ENCODE results near the gene CFAP58. TPM values are rescaled to one million over a fixed set of nuclear protein-coding genes. Genes with fewer than 3 reads are reported as not detected.

The CFAP58 gene
- total and polyA plus RNA-seq, 2 of the 13 experiments (the other 11 are each of a cell fraction or from before 2014, with no cell fraction given), result 0.03 TPM; not detected in 1

- H3K27me3 ChIP-seq (ENCODE audit: control insufficient read depth in 1 of 2, insufficient read depth in 2 of 2, low read length in 2 of 2), result peaks cover 0 to 21% of the 10 kb centered on the region in 2 experiments; a peak in 4 of 5 replicates
- 0% methylated on average over 1 of the region's 1 CpG for WGBS (ENCODE audit: low lambda C conversion rate)
These were observed 9.4 kb upstream of the CFAP58 start for GRCh38 chr10:104344219-104344618.

GRCh38 chr10:104345515-104345914 is 8.1 kb upstream of the CFAP58 start:
- H3K4me2 ChIP-seq (ENCODE audit: low read depth, low read length), result no peak overlapping the region
- H4K20me1 ChIP-seq (ENCODE audit: insufficient read depth, low read length), result no peaks in the 10 kb centered on the region
- no peak for TF ChIP-seq ZMYM3 (CRISPR knock-in tag; IDR thresholded peaks at IDR 0.05)
- TF ChIP-seq ZNF891 (CRISPR knock-in tag; IDR thresholded peaks at IDR 0.05), result no peak
- TF ChIP-seq IRX3 (CRISPR knock-in tag; IDR thresholded peaks at IDR 0.05; ENCODE audit: borderline replicate concordance, low read depth), result no peak
- TF ChIP-seq SOX6 (IDR thresholded peaks at IDR 0.05), result no peak
- TF ChIP-seq SOX6 (CRISPR knock-in tag; IDR thresholded peaks at IDR 0.05), result no peak
- TF ChIP-seq CEBPZ (IDR thresholded peaks at IDR 0.05; ENCODE audit: low read length), result no peak
- TF ChIP-seq ZNF562 (CRISPR knock-in tag; IDR thresholded peaks at IDR 0.05; ENCODE audit: borderline replicate concordance), result no peak
- no peak for TF ChIP-seq ZNF460 (CRISPR knock-in tag; IDR thresholded peaks at IDR 0.05; ENCODE audit: borderline replicate concordance)
- TF ChIP-seq ATF7-NPFF (CRISPR knock-in tag; IDR thresholded peaks at IDR 0.05; ENCODE audit: low read depth), result no peak
- DNase-seq (ENCODE audit: low spot score) (no peak), ATAC-seq (no peak), FAIRE-seq (no peak)
- no peak overlapping the region for H2AFZ ChIP-seq (ENCODE audit: low read length)
- H3K27me3 ChIP-seq (ENCODE audit: control insufficient read depth in 1 of 2, insufficient read depth in 2 of 2, low read length in 2 of 2), result peaks cover 0 to 8% of the 10 kb centered on the region in 2 experiments; a peak in 3 of 5 replicates
- H3K27ac ChIP-seq (ENCODE audit: extremely low read length, insufficient read depth, low read length), result no peak overlapping the region
- H3K9me3 ChIP-seq (ENCODE audit: low read length), result no peaks in the 10 kb centered on the region
- H3K9ac ChIP-seq (ENCODE audit: insufficient read depth, low read depth, low read length), result no peak overlapping the region
- no TSS peak for BruUV-seq (replicated peaks)
- no peaks in the 10 kb centered on the region for H3K36me3 ChIP-seq (replicated peaks in 1 of 2; ENCODE audit: control insufficient read depth in 1 of 2, insufficient read depth in 2 of 2, low read length in 2 of 2)
- intact Hi-C loops (cut with micrococcal nuclease; ENCODE audit: unreplicated experiment), result loop anchor here (5.0 kb wide), 1 partner anchor 223 kb away; the partner anchor contains the start of gene SFR1
- CTCF ChIA-PET (ENCODE audit: low intra/inter-chr PET ratio, low total read pairs), result no interaction called here
- POLR2A ChIA-PET, result no interaction called here
- in situ Hi-C loops (cut with HindIII; ENCODE audit: extremely low pct_ligation_motif_present, low pct_unique_long_range_greater_than_20kb), result loop anchor here (5.0 kb wide), 1 partner anchor 43 kb away; no protein-coding TSS in a partner anchor
- no peak overlapping the region for H3K4me3 ChIP-seq (replicated peaks in 1 of 3; ENCODE audit: insufficient read depth in 1 of 3, low read depth in 2 of 3, low read length in 3 of 3)
- peaks cover 42% of the 10 kb centered on the region for H3K4me1 ChIP-seq (ENCODE audit: insufficient read depth, low read length)
- H3K79me2 ChIP-seq (ENCODE audit: insufficient read depth, low read length), result no peaks in the 10 kb centered on the region

More at GRCh38 chr10:104344219-104344618, 9.4 kb upstream of the CFAP58 start:
- FAIRE-seq, result no peak
- CTCF ChIA-PET (ENCODE audit: low intra/inter-chr PET ratio, low total read pairs), result no interaction called here
- Histone ChIP-seq H3K4me2 (ENCODE audit: low read depth, low read length) (no peak overlapping the region), H4K20me1 (ENCODE audit: insufficient read depth, low read length) (no peaks in the 10 kb centered on the region), H3K9ac (ENCODE audit: insufficient read depth, low read depth, low read length) (no peak overlapping the region), H3K4me1 (ENCODE audit: insufficient read depth, low read length) (peaks cover 46% of the 10 kb centered on the region), H3K4me3 (replicated peaks in 1 of 3; ENCODE audit: insufficient read depth in 1 of 3, low read depth in 2 of 3, low read length in 3 of 3) (no peak overlapping the region), H3K36me3 (replicated peaks in 1 of 2; ENCODE audit: control insufficient read depth in 1 of 2, insufficient read depth in 2 of 2, low read length in 2 of 2) (no peaks in the 10 kb centered on the region), H3K27ac (ENCODE audit: extremely low read length, insufficient read depth, low read length) (no peak overlapping the region), H2AFZ (ENCODE audit: low read length) (no peak overlapping the region), H3K9me3 (ENCODE audit: low read length) (no peaks in the 10 kb centered on the region), H3K79me2 (ENCODE audit: insufficient read depth, low read length) (no peaks in the 10 kb centered on the region)
- intact Hi-C loops (cut with micrococcal nuclease; ENCODE audit: unreplicated experiment) (no loop called here), in situ Hi-C loops (cut with HindIII; ENCODE audit: extremely low pct_ligation_motif_present, low pct_unique_long_range_greater_than_20kb) (no loop called here)
- ATAC-seq, result no peak
- POLR2A ChIA-PET, result no interaction called here
- no TSS peak for BruUV-seq (replicated peaks)
- no peak for DNase-seq (ENCODE audit: low spot score)
- TF ChIP-seq ZFP90 (CRISPR knock-in tag; IDR thresholded peaks at IDR 0.05; ENCODE audit: borderline replicate concordance), result no peak
